Right ventricle myocardium inferior (tissue), 1 donor: ENCODE measurements around the gene OLA1. TPM values are rescaled to one million over a fixed set of nuclear protein-coding genes. Genes with fewer than 3 reads are reported as not detected.
A peak's percentile ranks its signal among the peaks of the same experiment; 100 is the strongest.

Experiments
- ATAC-seq: fragments of 200-7000 bp; cut with Tn5 transposase; one replicate; pipeline ENCODE4 v1.9.1; 2020; ENCODE audit warnings: mild to moderate bottlenecking, moderate library complexity
- DNase-seq: peaks from one replicate; pipeline ENCODE4 v3.0.0; 2021; ENCODE audit errors: missing footprints
- intact Hi-C: fragments of 100-400 bp; cut with DNase I; formaldehyde crosslinking; loops from one replicate; pipeline ENCODE4 v1.11.0; 2022
- total RNA-seq: library from RNA; stranded (reverse); fragmentation: NEBNext Ultra II Directional; extraction: Animal tissue kit (Norgen Biotek cat#: 25700); gene quantifications from one replicate; pipeline ENCODE4 v1.2.1, GENCODE V29; 2021
- donor health status: DM: no; HTN: yes; CAD: no; lungs with severe emphysema.

Gene OLA1
- total RNA-seq, 1 donor from 2014 or later, result 75.5 TPM

DNA sequence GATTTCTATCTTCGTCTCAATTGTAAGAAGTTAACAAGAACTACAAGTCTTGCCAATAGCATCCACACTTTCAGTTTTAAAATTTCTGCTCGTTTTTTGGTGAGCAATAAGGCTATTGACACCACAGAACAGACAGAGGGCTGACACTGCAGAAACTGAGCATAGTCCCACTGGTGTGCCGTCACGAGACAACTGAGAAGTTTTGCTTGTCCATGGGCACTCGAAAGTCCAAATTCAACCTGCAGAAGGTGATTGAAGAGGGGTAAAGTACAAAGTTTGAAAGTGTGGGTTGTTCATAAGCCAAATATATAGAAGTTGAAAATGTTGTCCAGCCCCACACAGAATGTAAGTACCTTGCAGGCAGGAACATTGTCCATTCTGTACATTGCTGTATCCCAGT is 219.4 kb downstream of the OLA1 start:
- DNase-seq (no peak), ATAC-seq (no peak)
- intact Hi-C loops, result loop anchor here (5.0 kb wide), 1 partner anchor 42 kb away; no protein-coding TSS in a partner anchor

DNA sequence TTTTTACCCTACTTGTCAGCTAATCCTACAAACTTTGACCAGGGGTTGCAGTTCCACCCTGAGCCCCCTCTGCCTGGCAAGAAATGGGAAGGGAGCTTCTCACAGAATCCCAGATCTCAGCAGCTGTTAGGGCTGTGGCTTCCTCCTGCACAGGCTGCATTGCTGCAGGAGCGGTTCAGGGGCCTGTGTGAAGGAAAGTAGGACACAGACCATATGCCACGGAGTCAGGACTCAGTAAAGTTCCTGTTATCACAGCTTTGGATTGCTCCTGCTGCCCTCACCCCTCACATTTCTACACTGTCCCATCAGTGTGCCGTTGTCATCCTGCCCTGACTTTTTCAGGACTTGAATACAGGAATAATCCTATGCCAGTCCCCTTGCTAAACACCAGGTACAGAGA is 220.4 kb downstream of the OLA1 start:
- ATAC-seq (no peak), DNase-seq (no peak)
- intact Hi-C loops, result loop anchor here (5.0 kb wide), 1 partner anchor 41 kb away; no protein-coding TSS in a partner anchor

DNA sequence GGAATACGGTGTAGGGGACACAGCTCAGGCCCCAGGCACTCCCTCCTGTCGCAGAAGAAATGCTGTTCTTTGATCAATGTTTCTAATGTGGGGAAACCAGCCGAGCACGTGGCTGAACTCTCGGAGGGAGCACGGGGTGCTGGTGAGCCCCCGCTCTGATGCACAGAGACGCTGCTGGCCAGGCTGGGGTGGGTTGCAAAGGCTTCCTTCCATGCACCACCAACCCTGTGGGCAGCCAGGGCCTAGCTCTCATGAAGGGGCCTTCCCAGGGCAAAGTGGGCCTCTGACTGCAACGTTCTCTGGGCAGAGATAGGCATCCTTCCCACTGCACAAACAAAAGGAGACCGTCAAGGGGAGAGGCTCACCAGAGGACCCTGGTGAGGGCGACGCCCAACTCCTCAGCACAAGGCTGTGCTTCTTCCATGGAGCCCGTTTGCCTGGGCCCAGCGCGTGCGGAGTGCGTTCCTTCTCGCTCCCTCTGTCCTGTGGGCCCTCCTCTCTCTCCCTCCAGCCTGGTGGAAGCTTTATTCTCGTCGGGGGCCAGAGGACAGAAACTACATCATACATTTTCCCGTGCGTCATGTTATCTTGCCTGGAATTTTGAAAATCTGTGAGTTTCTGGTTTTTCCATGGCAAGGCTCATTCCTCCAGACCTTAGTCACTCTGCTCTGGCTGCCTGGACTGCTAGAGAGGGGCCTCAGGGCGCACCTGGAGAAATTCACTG is 222.0 kb downstream of the OLA1 start:
- no peak for ATAC-seq
- intact Hi-C loops, result loop anchor here (5.0 kb wide), 1 partner anchor 39 kb away; no protein-coding TSS in a partner anchor
- DNase-seq, result no peak

DNA sequence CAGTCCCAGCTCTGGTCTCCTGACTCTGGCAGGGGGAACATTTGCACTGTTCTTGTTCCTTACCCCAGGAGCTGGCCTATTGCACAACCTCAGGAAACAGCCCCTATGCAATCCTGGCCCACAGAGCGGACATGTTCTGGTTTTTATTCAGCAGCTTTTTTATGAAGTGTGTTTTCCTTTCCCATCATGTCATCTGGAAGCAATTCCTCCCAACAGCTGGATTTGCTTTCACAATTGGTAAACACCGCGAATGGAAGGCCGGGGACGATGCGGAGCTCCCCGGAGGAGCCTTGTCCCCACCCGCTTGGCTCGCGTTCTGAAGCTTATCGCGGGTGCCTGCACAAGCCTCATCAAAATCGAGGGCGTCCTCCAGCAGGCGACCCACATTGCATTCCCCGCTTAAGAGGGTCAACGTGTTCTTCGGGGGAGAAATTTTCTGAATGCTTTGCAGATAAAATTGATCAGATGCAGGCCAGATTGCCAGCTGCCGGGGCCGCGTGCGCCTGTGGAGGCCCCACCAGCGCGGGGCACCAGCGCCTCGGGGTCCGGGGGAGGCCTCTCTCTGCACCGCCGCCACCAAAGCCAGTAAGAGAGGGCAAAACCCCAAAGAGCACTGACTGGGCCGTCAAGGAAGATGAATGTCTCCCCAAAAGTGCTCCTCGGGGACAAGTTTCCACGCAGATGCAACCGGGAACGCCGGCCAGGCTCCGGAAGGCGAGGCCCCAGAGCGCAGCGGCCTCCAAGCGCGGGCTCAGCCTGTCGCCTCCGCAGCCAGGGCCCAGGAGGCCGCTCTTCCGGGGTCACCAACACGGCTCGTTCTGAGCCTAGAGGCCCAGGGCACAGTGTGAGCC is 222.8 kb downstream of the OLA1 start:
- intact Hi-C loops, result loop anchor here (5.0 kb wide), 1 partner anchor 38 kb away; no protein-coding TSS in a partner anchor
- peak; percentile 91 for ATAC-seq
- DNase-seq, result peak; percentile 89

DNA sequence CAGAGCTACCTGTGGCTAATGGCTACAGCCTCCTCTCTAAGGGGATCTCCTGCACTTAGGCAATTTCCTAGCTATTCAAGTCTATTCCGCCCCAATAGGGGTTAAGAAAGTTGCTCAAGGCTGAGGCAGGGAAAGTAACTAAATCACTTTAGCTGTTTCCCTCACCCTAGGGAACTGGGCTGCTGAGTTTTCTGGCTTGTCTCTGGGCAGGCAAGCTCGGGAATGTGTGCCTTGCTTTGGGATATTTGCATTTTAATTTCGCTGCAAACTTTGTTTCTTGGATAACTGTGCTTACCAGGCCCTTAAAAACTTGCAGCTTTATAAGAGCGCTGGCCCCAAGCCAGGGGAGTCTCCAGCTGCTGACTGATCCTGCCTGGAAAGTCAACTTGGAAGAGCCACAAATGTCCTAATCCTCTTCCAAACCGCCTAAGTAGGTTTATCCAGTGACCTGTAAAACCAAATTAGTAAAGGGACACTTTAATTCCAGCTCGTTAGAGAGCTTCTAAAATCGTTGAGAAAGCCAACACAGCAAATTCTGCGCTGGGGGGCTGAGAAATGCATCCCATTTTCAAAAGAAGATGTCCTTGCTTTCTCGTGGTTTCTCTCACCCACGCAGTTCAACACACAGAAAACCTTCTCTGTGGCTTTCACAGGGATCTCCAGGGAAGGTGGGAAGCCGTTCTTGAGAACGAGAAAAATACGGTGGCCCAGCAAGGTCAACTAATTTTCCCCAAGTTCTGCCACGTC is 223.6 kb downstream of the OLA1 start:
- ATAC-seq, result peak; percentile 73
- peak; percentile 97 for DNase-seq
- intact Hi-C loops, result loop anchor here (5.0 kb wide), 1 partner anchor 37 kb away; no protein-coding TSS in a partner anchor

DNA sequence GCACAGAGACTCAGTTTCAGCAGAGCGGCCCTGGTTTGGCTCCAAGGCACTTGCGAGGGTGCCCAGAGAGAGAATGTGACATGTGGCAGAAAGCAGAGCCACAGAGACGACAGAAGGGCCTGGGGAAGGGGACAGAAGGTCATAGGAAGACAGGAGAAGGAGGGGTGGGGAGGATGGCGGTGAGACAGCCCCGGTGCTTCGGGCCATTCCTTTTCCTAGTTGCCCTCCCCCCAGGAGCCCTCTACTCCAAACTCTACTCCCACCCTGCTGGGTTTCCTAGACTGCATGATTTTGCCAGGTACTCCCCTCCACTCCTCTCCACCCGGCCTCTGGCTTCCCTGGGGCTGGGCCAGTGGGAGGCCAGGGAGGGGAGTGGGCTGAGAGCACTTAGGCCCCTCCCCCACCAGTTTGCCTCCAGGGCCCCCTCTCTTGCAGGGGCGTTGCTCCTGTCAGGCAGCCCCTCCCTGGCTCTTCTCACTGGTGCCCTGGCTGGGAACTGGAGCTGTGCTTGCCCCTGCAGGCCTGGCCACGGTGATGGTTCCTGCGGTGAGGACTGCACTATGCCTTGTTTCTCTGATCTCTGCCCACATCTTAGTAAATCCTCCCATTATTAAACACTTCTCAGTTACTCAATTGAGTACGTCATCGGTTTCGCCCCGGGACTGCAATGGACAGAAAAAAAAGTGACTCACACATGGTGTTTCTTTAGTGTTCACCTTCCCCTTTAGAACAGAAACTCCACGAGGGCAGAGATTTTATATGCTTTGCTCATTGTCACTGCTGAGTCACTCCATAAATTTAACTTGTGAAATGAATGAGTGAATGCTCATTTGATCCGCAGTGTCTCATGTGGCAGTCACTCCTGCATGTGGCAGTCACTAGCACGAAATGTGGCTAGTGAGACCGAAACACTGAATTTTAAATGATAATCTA is 224.5 kb downstream of the OLA1 start:
- intact Hi-C loops, result no loop called here
- DNase-seq (peak; percentile 80), ATAC-seq (peak; percentile 47)

Other genes starting within 250 kb of the OLA1 start
- gene SP9, start 86.4 kb upstream of the OLA1 start, total RNA-seq, result not detected
- gene SCRN3, start 147.2 kb upstream of the OLA1 start, total RNA-seq, result 42.6 TPM
- 14.0 TPM for gene GPR155, start 238.5 kb upstream of the OLA1 start, total RNA-seq